K562 (cell line): Measurements from ENCODE around the gene LTA. TPM values are rescaled to one million over a fixed set of nuclear protein-coding genes. Genes with fewer than 3 reads are reported as not detected.
A peak's percentile ranks its signal among the peaks of the same experiment; 100 is the strongest.

ENCODE experiments used
- E2F5 ChIP-seq: sonication (generic); formaldehyde crosslinking; IDR thresholded peaks from 2 replicates; pipeline ENCODE4 v1.8.0; 2022; ENCODE audit warnings: mild to moderate bottlenecking, missing genetic modification reagents
- EGR1 ChIP-seq: fragments of 450-650 bp; conservative IDR thresholded peaks from 2 replicates; pipeline ENCODE4 v1.6.1; 2017; ENCODE audit warnings: mild to moderate bottlenecking
- EWSR1 ChIP-seq: fragments of 450-650 bp; IDR thresholded peaks from 2 replicates; pipeline ENCODE4 v1.6.1; 2018; ENCODE audit warnings: borderline replicate concordance, mild to moderate bottlenecking, low read depth, moderate library complexity; ENCODE audit not compliant: partially characterized antibody
- GATAD2B ChIP-seq: fragments of 450-650 bp; IDR thresholded peaks from 2 replicates; pipeline ENCODE4 v1.6.1; 2017; ENCODE audit warnings: mild to moderate bottlenecking, borderline replicate concordance
- KHSRP ChIP-seq: fragments of 450-650 bp; IDR thresholded peaks from 2 replicates; pipeline ENCODE4 v1.6.1; 2017
- MEF2D ChIP-seq: conservative IDR thresholded peaks from 2 replicates; pipeline ENCODE4 v1.6.1; 2016; ENCODE audit warnings: low read depth, missing genetic modification characterization, missing compliant biosample characterization
- PHB ChIP-seq: fragments of 250-450 bp; sonication (Bioruptor Pico); IDR thresholded peaks from 2 replicates; pipeline ENCODE4 v1.5.0; 2021
- PHF21A ChIP-seq: fragments of 450-650 bp; IDR thresholded peaks from 2 replicates; pipeline ENCODE4 v1.6.1; 2017; ENCODE audit warnings: low read depth, borderline replicate concordance
- PKNOX1 ChIP-seq: fragments of 450-650 bp; IDR thresholded peaks from 2 replicates; pipeline ENCODE4 v1.6.1; 2016
- RBM14 ChIP-seq: fragments of 200-400 bp; formaldehyde crosslinking; IDR thresholded peaks from 2 replicates; pipeline ENCODE4 v1.6.1; 2018; ENCODE audit warnings: low read depth, mild to moderate bottlenecking, low read length, moderate library complexity, borderline replicate concordance; ENCODE audit not compliant: insufficient read depth
- RBM34 ChIP-seq: fragments of 200-400 bp; formaldehyde crosslinking; IDR thresholded peaks from 2 replicates; pipeline ENCODE4 v1.6.1; 2018; ENCODE audit warnings: low read length, borderline replicate concordance; ENCODE audit not compliant: insufficient read depth
- SPI1 ChIP-seq: IDR thresholded peaks from 2 replicates; pipeline ENCODE4 v1.6.1; 2011; ENCODE audit warnings: low read depth, low read length, control low read depth, borderline replicate concordance
- THRAP3 ChIP-seq: fragments of 450-650 bp; IDR thresholded peaks from 2 replicates; pipeline ENCODE4 v1.6.1; 2016; ENCODE audit warnings: mild to moderate bottlenecking, inconsistent platforms, borderline replicate concordance
- ZBTB40 ChIP-seq, 2 experiments: fragments of 450-650 bp in 1 of 2; sonication (generic) in 1 of 2; formaldehyde crosslinking in 1 of 2; IDR thresholded peaks; 2 replicates each; pipeline versions ENCODE4 v1.7.1 to v1.9.0; 2016 to 2022; ENCODE audit warnings: inconsistent platforms in 1 of 2, mild to moderate bottlenecking in 1 of 2, missing genetic modification reagents in 1 of 2
- ZNF253 ChIP-seq: fragments of 250-450 bp; sonication (Bioruptor Pico); conservative IDR thresholded peaks from 2 replicates; pipeline ENCODE4 v1.6.1; 2021; ENCODE audit warnings: mild to moderate bottlenecking
- ZNF431 ChIP-seq: sonication (generic); formaldehyde crosslinking; IDR thresholded peaks from 2 replicates; pipeline ENCODE4 v1.8.0; 2022; ENCODE audit warnings: mild to moderate bottlenecking, missing genetic modification reagents
- ZNF707 ChIP-seq: fragments of 250-450 bp; sonication (Bioruptor Pico); conservative IDR thresholded peaks from 2 replicates; pipeline ENCODE4 v1.8.0; 2022; ENCODE audit warnings: inconsistent platforms, mild to moderate bottlenecking, moderate library complexity
- polyA plus RNA-seq, 8 experiments: library from polyadenylated mRNA; depleted of rRNA in 4 of 8; stranded (reverse) in 5 of 8; unstranded in 3 of 8; fragments of >200 nt; fragmentation: Nextera tagmentation in 2 of 8; fragmentation: Illumina TruSeq in 1 of 8; extraction: Ambion mirVana in 2 of 8; extraction: Trizol in 1 of 8; gene quantifications; 2 replicates each; pipeline versions ENCODE4 v1.2.1 to v1.2.3, GENCODE V29; 2011 to 2014; ENCODE audit warnings: inconsistent platforms in 1 of 8, missing spikeins in 1 of 8
- total RNA-seq, 7 experiments: library from RNA; depleted of rRNA in 6 of 7; stranded (reverse); fragments of >200 nt in 6 of 7; fragmentation: Illumina TruSeq in 2 of 7; extraction: Trizol in 2 of 7; gene quantifications; 2 replicates each; pipeline versions ENCODE4 v1.2.1 to v1.2.3, GENCODE V29; 2011 to 2021; ENCODE audit warnings: low replicate concordance in 1 of 7

The LTA gene
- total and polyA plus RNA-seq, 9 of the 15 experiments (the other 6 are each of a cell fraction or from before 2014, with no cell fraction given) = 0.80 TPM; not detected in 8

- TF ChIP-seq EWSR1 = no peak
- peak; percentile 88 for TF ChIP-seq SPI1
- TF ChIP-seq EGR1 = peak; percentile 63
- TF ChIP-seq PKNOX1 = peak; percentile 91
- no peak for TF ChIP-seq ZNF707
- no peak for TF ChIP-seq E2F5 (CRISPR knock-in tag)
- peak; percentile 67; the same call in 1 of the 2 replicates for TF ChIP-seq GATAD2B
- no peak for TF ChIP-seq RBM34
- TF ChIP-seq THRAP3 = peak; percentile 84; the same call in 1 of the 2 replicates
- TF ChIP-seq PHB (CRISPR knock-in tag) = no peak
- TF ChIP-seq PHF21A = peak; percentile 59; the same call in 1 of the 2 replicates
- peak; percentile 100 for TF ChIP-seq ZBTB40 (IDR thresholded peaks at IDR 0.05)
- TF ChIP-seq ZBTB40 (CRISPR knock-in tag; IDR thresholded peaks at IDR 0.05) = no peak
- 0 out of 2 replicates have a peak, but pooled peaks have one; percentile 52 for TF ChIP-seq KHSRP
- no peak for TF ChIP-seq ZNF431
- TF ChIP-seq RBM14 = no peak
- TF ChIP-seq MEF2D = peak; percentile 74
- TF ChIP-seq ZNF253 (CRISPR knock-in tag) = no peak
Measured at GRCh38 chr6:31546958-31547726, 24.9 kb upstream of the LTA start, which contains the start of gene NFKBIL1 (continued).
